Panc1 (cell line): ENCODE measurements around the gene METRN. TPM values are rescaled to one million over a fixed set of nuclear protein-coding genes. Genes with fewer than 3 reads are reported as not detected.

ENCODE experiments used
- ATAC-seq: fragments of 200-7000 bp; cut with Tn5 transposase; 2 replicates; pipeline ENCODE4 v1.9.1; 2020; ENCODE audit warnings: mild to moderate bottlenecking, moderate library complexity
- BruUV-seq: library from RNA; stranded (reverse); fragments of 400-500 nt; replicated peaks from 2 replicates; lab custom pipeline; 2021; lab: Mats Ljungman, UMichigan
- CTCF ChIA-PET: fragments of 300-600 bp; sonication (Branson Sonifier 250); formaldehyde crosslinking; loops from one replicate; lab custom pipeline; 2022; ENCODE audit warnings: antibody characterized with exemption; lab: Charles Lee
- POLR2A ChIA-PET: fragments of 300-600 bp; sonication (Branson Sonifier 250); formaldehyde crosslinking; loops from one replicate; lab custom pipeline; 2022; ENCODE audit warnings: antibody characterized with exemption; lab: Charles Lee
- DNase-seq: peaks from one replicate; pipeline ENCODE4 v3.0.0-alpha.2; 2010; ENCODE audit warnings: low read depth, low spot score
- H3K27ac ChIP-seq: 2 replicates; pipeline ENCODE4 v1.5.1; 2011; ENCODE audit warnings: mild to moderate bottlenecking, low read length, inconsistent platforms
- H3K27me3 ChIP-seq: fragments of 200-500 bp; sonication (Bioruptor generic); 2 replicates; pipeline ENCODE4 v1.6.0; 2014; ENCODE audit warnings: low read length, inconsistent platforms; ENCODE audit not compliant: control insufficient read depth, insufficient read depth
- H3K36me3 ChIP-seq: fragments of 200-500 bp; sonication (Bioruptor generic); 2 replicates; pipeline ENCODE4 v1.5.1; 2014; ENCODE audit warnings: inconsistent platforms, mild to moderate bottlenecking, low read length, moderate library complexity; ENCODE audit not compliant: control insufficient read depth, insufficient read depth
- H3K4me1 ChIP-seq: 2 replicates; pipeline ENCODE4 v1.5.1; 2011; ENCODE audit warnings: inconsistent platforms, mild to moderate bottlenecking, low read length, moderate library complexity; ENCODE audit not compliant: control insufficient read depth, insufficient read depth
- H3K4me3 ChIP-seq, 2 experiments: 2 replicates each; pipeline ENCODE4 v1.5.1; 2011 to 2012; ENCODE audit warnings: low read depth in 2 of 2, low read length in 2 of 2, mild to moderate bottlenecking in 2 of 2, inconsistent platforms in 1 of 2, moderate library complexity in 1 of 2
- H3K9me3 ChIP-seq: fragments of 200-500 bp; sonication (Bioruptor generic); 2 replicates; pipeline ENCODE4 v1.5.1; 2014; ENCODE audit warnings: low read depth, mild to moderate bottlenecking, inconsistent platforms, low read length, moderate library complexity; ENCODE audit not compliant: control insufficient read depth, insufficient read depth
- CTCF ChIP-seq: fragments of 450-650 bp; IDR thresholded peaks from 2 replicates; pipeline ENCODE4 v1.5.1; 2017; ENCODE audit warnings: mild to moderate bottlenecking
- POLR2AphosphoS5 ChIP-seq: IDR thresholded peaks from 2 replicates; pipeline ENCODE4 v1.6.1; 2012; ENCODE audit warnings: mild to moderate bottlenecking, low read depth, low read length, moderate library complexity
- SIN3A ChIP-seq: IDR thresholded peaks from 2 replicates; pipeline ENCODE4 v1.6.1; 2012; ENCODE audit warnings: low read depth, mild to moderate bottlenecking, low read length, moderate library complexity, borderline replicate concordance; ENCODE audit not compliant: insufficient read depth
- TCF7L2 ChIP-seq: IDR thresholded peaks from 2 replicates; pipeline ENCODE4 v1.6.1; 2011; ENCODE audit warnings: mild to moderate bottlenecking, low read depth, low read length, inconsistent platforms
- in situ Hi-C: cut with HindIII; loops from 2 replicates; pipeline ENCODE4 v1.10.0; 2016; ENCODE audit warnings: low sequenced_read_pairs, low pct_unique_long_range_greater_than_20kb
- intact Hi-C: fragments of 100-400 bp; cut with micrococcal nuclease; formaldehyde crosslinking; loops from one replicate; pipeline ENCODE4 v1.10.0; 2022; ENCODE audit not compliant: unreplicated experiment
- total RNA-seq: library from RNA; stranded (reverse); gene quantifications from one replicate; pipeline ENCODE4 v1.2.1, GENCODE V29; 2021; ENCODE audit not compliant: unreplicated experiment
- TF ChIP-seq, protein P1 (sequence below), 2 experiments: IDR thresholded peaks; 2 replicates each; pipeline ENCODE4 v1.6.1; 2011 to 2012; ENCODE audit warnings: low read depth in 2 of 2, control low read depth in 1 of 2, low read length in 1 of 2, mild to moderate bottlenecking in 1 of 2, moderate library complexity in 1 of 2; ENCODE audit not compliant: insufficient read depth in 1 of 2

METRN gene
- total RNA-seq, 1 experiment from 2014 or later = 407 TPM

- Histone ChIP-seq H3K9me3 (no peaks in the 10 kb centered on the region), H3K4me3 (peak overlapping the region; percentile 72 to 77), H3K27ac (peak overlapping the region; percentile 93), H3K4me1 (peaks cover 42% of the 10 kb centered on the region), H3K36me3 (no peaks in the 10 kb centered on the region; the same call in 1 of the 2 replicates), H3K27me3 (no peaks in the 10 kb centered on the region)
- ATAC-seq (peak; percentile 43), DNase-seq (no peak)
- in situ Hi-C loops (no loop called here), intact Hi-C loops (no loop called here)
- ChIA-PET CTCF (interaction anchor here (0.8 to 1.1 kb wide), 2 partner anchors 8 to 10 kb away, joined by 3 read pairs; no protein-coding TSS in a partner anchor), POLR2A (interaction anchor here (0.6 kb wide), 1 partner anchor 23 kb away, joined by 3 read pairs; no protein-coding TSS in a partner anchor)
- no TSS peak for BruUV-seq
- TF ChIP-seq CTCF (peak; percentile 5; the same call in 1 of the 2 replicates), POLR2AphosphoS5 (peak; percentile 19), SIN3A (0 out of 2 replicates have a peak, but pooled peaks have one; percentile 4), TCF7L2 (no peak)
- TF ChIP-seq, protein P1, sequence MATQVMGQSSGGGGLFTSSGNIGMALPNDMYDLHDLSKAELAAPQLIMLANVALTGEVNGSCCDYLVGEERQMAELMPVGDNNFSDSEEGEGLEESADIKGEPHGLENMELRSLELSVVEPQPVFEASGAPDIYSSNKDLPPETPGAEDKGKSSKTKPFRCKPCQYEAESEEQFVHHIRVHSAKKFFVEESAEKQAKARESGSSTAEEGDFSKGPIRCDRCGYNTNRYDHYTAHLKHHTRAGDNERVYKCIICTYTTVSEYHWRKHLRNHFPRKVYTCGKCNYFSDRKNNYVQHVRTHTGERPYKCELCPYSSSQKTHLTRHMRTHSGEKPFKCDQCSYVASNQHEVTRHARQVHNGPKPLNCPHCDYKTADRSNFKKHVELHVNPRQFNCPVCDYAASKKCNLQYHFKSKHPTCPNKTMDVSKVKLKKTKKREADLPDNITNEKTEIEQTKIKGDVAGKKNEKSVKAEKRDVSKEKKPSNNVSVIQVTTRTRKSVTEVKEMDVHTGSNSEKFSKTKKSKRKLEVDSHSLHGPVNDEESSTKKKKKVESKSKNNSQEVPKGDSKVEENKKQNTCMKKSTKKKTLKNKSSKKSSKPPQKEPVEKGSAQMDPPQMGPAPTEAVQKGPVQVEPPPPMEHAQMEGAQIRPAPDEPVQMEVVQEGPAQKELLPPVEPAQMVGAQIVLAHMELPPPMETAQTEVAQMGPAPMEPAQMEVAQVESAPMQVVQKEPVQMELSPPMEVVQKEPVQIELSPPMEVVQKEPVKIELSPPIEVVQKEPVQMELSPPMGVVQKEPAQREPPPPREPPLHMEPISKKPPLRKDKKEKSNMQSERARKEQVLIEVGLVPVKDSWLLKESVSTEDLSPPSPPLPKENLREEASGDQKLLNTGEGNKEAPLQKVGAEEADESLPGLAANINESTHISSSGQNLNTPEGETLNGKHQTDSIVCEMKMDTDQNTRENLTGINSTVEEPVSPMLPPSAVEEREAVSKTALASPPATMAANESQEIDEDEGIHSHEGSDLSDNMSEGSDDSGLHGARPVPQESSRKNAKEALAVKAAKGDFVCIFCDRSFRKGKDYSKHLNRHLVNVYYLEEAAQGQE (IDR thresholded peaks at IDR 0.05; ENCODE audit: insufficient read depth in 1 of 2, low read depth in 2 of 2, low read length in 1 of 2) = no peak
Observed at GRCh38 chr16:720447-720989, 5.6 kb downstream of the METRN start.

DNA sequence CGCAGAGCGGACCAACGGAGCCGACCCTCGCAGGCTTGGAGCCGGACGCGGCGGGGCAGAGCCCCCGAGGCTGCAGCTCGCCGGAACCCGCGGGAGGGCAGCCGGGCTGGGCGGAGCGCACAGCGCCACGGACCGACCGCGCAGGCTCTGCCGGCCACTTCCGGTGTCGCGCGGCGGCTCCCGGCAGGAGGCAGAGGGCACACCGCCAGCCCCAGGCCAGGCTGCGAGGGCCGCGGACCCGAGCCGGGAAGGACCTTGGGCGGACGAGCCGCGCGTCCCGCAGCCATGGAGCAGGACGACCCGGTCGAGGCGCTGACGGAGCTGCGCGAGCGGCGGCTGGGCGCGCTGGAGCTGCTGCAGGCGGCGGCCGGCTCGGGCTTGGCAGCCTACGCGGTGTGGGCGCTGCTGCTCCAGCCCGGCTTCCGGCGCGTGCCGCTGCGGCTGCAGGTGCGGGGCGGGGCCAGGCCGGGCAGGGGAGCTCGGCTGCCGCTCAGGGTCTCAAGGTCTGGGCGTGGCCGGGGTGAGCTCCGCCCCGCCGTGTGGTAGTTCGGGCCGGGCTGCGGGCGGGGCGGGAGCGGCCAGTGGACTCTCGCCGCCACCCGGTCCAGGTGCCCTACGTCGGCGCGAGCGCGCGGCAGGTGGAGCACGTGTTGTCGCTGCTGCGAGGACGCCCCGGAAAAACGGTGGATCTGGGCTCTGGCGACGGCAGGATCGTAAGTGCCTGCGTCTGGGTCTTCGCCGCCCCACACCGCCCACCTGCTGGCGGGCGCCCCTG lies 6.3 kb downstream of the METRN start, which contains the start of gene ANTKMT:
Gene ANTKMT (plus strand): TSS at position 157 of the 775 bp plus-strand sequence. CDS start 129 bp downstream, at position 286.
- ATAC-seq (peak; percentile 70), DNase-seq (no peak)
- POLR2A ChIA-PET = interaction anchor here (0.6 to 1.2 kb wide), 2 partner anchors 9 to 285 kb away, joined by 5 to 8 read pairs; no protein-coding TSS in a partner anchor
- Histone ChIP-seq H3K9me3 (no peaks in the 10 kb centered on the region), H3K36me3 (no peaks in the 10 kb centered on the region; the same call in 1 of the 2 replicates), H3K27ac (peak within 1 kb of the TSS; percentile 93), H3K4me1 (peaks cover 45% of the 10 kb centered on the region), H3K4me3 (peak within 1 kb of the TSS; percentile 72 to 77), H3K27me3 (no peaks in the 10 kb centered on the region)
- no TSS peak for BruUV-seq
- TF ChIP-seq POLR2AphosphoS5 (peak; percentile 31), SIN3A (no peak), CTCF (no peak), TCF7L2 (no peak)
- TF ChIP-seq, protein P1 (IDR thresholded peaks at IDR 0.05; ENCODE audit: insufficient read depth in 1 of 2, low read depth in 2 of 2, low read length in 1 of 2) = peak in 1 of 2 experiments; percentile 66; a peak in 2 of 4 replicates
- intact Hi-C loops = no loop called here
- CTCF ChIA-PET = interaction anchor here (0.6 to 1.1 kb wide), 3 partner anchors 9 to 88 kb away, joined by 3 read pairs; no protein-coding TSS in a partner anchor
- in situ Hi-C loops = no loop called here
